Measurements from ENCODE around the gene MERTK.
"Not testable (repeated sequence)": the region's sequence is repeated elsewhere in the genome, so short reads cannot be mapped to it uniquely, and the experiment has no call there.

The MERTK gene

DNA sequence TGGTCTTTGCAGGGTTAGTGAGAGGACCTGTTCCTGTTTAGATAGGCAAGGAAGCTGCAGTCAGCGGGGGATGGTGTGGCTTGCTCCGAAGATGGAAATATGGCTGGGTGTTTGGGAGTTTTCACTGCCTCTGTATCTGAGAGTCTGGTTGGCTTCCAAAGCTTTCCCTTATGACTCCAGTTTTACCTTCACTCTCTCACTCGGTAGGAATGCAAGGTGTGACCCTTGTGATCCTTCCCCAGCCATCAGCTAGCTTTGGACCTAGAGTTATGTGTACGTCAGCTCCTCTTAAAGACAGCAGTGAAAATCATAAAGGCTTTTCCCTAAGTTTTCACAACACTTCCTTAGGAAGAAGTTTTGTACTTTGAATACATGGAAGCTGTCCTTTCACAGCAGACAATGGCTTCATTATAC lies 121.2 kb downstream of the MERTK start:
- no peak for DNase-seq

DNA sequence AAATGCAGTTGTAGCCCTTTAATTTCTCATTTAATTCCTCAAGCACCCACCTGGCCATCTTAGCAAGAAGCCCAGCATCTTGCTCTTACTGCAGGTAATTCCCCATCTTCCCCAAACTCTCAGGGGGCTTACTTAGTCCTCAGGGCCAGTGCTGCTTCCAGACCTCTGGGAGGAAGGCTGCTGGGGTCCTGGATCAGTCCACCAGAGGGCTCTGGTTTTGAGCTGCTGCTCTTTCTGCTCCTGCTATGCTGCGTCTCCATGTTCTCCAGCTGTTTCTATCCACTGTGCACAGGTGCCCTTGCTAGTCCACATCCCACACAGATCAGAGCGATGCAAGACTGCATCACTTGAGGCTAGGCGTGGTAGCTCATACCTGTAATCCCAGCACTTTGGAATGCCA lies 122.2 kb downstream of the MERTK start:
- no peak for DNase-seq

DNA sequence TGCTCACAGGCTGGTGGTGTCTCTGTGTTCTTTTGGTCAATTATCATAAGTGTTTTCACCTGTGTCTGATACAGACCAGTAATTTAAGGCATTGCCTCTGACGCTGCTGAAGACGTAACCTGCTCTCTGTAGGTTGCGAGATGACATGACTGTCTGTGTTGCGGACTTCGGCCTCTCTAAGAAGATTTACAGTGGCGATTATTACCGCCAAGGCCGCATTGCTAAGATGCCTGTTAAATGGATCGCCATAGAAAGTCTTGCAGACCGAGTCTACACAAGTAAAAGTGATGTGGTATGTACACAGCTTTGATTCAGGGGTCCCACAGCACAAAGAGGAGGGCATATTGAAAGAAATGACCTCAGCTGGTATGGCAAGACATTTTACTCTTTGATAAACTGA lies 122.9 kb downstream of the MERTK start:
- no peak for DNase-seq

- peak; percentile 25 for DNase-seq
These were observed 123.4 kb downstream of the MERTK start for GRCh38 chr2:112021781-112022231.

DNA sequence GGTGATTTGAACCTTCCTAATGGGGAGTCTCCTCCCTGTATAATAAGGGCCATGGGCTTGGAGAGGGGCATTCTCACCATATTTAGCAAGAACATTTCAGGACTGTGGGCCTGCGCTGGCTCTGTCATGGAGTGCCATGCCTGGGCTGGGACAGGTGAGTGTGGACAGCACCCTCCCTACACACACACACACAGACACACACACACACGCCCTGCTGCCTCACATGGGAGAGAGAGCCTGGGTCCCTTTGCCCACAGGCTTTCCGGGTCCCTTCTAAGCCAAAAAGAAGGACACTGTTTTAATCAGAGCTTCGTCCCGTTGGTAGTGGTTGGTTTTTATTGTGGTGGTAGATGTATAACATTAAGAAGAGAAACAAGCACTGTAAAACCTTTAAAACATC lies 125.3 kb downstream of the MERTK start:
- DNase-seq: no peak

- no peak for DNase-seq
These were observed 125.8 kb downstream of the MERTK start for GRCh38 chr2:112024231-112024630.

GRCh38 chr2:112024896-112025491 lies 126.6 kb downstream of the MERTK start:
- no peak for DNase-seq

- DNase-seq: no peak
These were observed 128.1 kb downstream of the MERTK start for GRCh38 chr2:112026509-112026908.

DNA sequence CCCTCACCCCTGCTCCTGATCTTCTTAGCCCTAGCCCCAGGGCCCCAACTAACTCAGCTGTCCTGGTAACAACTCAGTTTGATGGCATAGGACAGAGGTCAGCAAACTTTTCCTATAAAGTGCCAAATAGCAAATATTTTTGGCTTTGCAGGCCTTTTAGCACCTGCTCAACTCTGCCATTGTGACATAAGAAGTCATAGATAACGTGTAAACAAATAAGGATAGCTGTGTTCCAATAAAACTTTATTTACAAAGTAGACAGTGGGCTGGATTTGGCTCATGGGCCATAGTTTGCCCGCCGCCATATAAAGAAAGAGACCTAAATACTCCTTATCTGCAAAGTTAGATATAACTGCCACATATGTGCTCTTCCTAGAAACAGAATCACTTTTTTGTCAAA lies 129.4 kb downstream of the MERTK start:
- no peak for DNase-seq

GRCh38 chr2:112029164-112029563 lies 130.8 kb downstream of the MERTK start:
- no peak for DNase-seq

GRCh38 chr2:112031473-112032223 lies 133.2 kb downstream of the MERTK start:
- peak; percentile 98 for DNase-seq

GRCh38 chr2:112032224-112032586 lies 133.8 kb downstream of the MERTK start:
- peak; percentile 98 for DNase-seq

GRCh38 chr2:112032689-112033465 lies 134.5 kb downstream of the MERTK start:
- peak; percentile 55 for DNase-seq

DNA sequence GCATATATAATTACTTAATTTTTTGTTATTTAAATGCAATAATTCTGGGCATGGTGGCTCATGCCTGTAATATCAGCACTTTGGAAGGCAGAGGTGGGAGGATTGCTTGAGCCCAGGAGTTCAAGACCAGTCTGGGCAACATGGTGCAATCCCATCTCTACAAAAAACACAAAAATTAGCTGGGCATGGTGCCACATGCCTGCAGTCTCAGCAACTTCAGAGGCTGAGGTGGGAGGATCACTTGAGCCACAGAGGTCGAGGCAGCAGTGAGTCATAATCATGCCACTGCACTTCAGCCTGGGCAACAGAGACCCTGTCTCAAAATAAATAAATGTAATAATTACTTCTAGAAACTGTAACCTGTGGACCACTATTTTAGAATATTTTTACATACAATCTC lies 135.2 kb downstream of the MERTK start:
- no peak for DNase-seq

DNA sequence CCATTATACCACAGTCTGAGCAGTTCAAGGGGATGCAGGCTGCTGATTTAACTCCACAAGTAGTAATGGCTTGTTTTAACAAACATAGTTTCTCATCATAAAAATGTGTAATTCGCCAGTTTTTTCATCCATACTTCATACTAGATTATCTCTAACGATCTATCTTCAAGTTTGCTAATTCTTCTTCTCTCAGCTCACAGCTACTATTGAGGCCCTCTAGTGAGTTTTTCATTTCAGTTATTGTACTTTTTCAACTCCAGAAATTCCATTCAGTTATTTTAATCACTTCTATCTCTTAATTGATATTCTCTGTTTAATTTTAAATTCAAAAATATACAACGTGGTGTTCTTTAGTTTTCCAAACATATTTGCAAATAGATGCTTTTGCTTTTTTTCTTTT lies 136.5 kb downstream of the MERTK start:
- no peak for DNase-seq

- DNase-seq: no peak
These were observed 137.4 kb downstream of the MERTK start for GRCh38 chr2:112035786-112036185.

- not testable (repeated sequence) for DNase-seq
These were observed 141.1 kb downstream of the MERTK start for GRCh38 chr2:112039556-112039955.

- not testable (repeated sequence) for DNase-seq
These were observed 141.7 kb downstream of the MERTK start for GRCh38 chr2:112040066-112040465.

- not testable (repeated sequence) for DNase-seq
These were observed 143.1 kb downstream of the MERTK start for GRCh38 chr2:112041460-112041859.

- DNase-seq: no peak
These were observed 147.1 kb downstream of the MERTK start for GRCh38 chr2:112045446-112046014.

DNA sequence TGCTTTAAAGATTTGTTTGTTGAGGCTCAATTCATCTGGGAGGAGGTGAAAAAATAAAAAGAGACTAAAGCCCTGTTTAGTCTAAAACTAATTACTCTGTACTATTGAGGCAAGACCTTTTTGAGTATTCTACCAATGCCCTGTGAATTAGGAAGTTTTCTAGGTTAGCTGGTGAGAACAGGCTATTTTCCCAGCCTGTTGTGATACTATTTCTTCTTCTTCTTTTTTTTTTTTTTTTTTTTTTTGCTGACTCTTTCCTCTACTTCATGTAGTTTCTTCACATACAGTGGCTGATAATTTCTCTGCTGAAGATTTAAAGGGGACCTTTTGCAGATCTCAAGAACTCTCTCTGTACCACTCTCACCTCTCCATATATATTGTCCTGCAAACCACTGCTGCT lies 147.8 kb downstream of the MERTK start:
- DNase-seq: no peak

DNA sequence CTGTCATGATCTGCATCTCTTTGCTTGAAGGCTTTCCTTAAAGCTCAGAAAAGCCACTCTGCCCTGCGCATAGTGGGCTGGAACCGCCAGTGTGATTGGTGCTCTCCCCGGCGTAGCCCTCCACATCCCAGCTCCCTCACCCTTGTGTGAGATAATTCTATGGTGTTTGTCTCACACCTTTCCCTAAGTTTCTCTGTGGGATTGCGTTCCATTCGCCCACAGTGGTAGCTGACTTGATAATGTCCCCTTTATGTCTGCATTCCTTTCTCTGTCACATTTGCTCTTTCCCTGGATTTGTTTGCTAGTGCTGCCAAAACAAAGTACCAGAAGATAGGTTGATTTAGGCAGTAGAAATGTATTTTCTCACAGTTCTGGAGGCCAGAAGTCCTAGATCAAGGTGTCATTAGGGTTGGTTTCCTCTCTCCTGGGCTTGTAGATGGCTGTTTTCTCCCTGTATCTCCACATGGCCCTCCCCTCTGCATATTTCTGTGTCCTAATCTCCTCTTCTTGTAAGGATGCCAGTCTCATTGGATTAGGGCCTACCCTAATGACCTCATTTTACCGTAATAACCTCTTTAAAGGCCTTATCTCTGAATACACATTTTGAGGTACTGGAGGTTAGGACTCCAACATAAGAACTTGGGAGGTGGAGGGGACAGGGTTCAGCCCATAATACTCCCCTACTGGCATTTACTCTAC lies 149.3 kb downstream of the MERTK start:
- no peak for DNase-seq

GRCh38 chr2:112048236-112048592 lies 149.8 kb downstream of the MERTK start:
- no peak for DNase-seq
